ENCODE results near the gene AGAP2. TPM values are rescaled to one million over a fixed set of nuclear protein-coding genes. Genes with fewer than 3 reads are reported as not detected.

The AGAP2 gene
- total and polyA plus RNA-seq, 9 of the 15 experiments (the other 6 are each of a cell fraction or from before 2014, with no cell fraction given) = 0.04 to 0.77 (median 0.28) TPM; not detected in 1

- TF ChIP-seq, protein P1, sequence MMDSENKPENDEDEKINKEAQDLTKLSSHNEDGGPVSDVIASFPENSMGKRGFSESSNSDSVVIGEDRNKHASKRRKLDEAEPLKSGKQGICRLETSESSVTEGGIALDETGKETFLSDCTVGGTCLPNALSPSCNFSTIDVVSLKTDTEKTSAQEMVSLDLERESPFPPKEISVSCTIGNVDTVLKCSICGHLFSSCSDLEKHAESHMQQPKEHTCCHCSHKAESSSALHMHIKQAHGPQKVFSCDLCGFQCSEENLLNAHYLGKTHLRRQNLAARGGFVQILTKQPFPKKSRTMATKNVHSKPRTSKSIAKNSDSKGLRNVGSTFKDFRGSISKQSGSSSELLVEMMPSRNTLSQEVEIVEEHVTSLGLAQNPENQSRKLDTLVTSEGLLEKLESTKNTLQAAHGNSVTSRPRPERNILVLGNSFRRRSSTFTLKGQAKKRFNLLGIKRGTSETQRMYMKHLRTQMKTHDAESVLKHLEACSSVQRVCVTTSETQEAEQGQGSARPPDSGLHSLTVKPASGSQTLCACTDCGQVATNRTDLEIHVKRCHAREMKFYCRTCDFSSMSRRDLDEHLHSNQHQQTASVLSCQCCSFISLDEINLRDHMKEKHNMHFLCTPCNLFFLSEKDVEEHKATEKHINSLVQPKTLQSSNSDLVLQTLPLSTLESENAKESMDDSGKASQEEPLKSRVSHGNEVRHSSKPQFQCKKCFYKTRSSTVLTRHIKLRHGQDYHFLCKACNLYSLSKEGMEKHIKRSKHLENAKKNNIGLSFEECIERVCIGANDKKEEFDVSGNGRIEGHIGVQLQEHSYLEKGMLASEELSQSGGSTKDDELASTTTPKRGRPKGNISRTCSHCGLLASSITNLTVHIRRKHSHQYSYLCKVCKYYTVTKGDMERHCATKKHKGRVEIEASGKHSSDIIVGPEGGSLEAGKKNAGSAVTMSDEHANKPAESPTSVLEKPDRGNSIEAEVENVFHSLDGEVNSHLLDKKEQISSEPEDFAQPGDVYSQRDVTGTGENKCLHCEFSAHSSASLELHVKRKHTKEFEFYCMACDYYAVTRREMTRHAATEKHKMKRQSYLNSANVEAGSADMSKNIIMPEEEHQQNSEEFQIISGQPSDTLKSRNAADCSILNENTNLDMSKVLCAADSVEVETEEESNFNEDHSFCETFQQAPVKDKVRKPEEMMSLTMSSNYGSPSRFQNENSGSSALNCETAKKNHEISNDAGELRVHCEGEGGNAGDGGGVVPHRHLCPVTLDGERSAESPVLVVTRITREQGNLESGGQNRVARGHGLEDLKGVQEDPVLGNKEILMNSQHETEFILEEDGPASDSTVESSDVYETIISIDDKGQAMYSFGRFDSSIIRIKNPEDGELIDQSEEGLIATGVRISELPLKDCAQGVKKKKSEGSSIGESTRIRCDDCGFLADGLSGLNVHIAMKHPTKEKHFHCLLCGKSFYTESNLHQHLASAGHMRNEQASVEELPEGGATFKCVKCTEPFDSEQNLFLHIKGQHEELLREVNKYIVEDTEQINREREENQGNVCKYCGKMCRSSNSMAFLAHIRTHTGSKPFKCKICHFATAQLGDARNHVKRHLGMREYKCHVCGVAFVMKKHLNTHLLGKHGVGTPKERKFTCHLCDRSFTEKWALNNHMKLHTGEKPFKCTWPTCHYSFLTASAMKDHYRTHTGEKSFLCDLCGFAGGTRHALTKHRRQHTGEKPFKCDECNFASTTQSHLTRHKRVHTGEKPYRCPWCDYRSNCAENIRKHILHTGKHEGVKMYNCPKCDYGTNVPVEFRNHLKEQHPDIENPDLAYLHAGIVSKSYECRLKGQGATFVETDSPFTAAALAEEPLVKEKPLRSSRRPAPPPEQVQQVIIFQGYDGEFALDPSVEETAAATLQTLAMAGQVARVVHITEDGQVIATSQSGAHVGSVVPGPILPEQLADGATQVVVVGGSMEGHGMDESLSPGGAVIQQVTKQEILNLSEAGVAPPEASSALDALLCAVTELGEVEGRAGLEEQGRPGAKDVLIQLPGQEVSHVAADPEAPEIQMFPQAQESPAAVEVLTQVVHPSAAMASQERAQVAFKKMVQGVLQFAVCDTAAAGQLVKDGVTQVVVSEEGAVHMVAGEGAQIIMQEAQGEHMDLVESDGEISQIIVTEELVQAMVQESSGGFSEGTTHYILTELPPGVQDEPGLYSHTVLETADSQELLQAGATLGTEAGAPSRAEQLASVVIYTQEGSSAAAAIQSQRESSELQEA (IDR thresholded peaks at IDR 0.05; ENCODE audit: low read depth) = no peak
- TF ChIP-seq, protein P2, sequence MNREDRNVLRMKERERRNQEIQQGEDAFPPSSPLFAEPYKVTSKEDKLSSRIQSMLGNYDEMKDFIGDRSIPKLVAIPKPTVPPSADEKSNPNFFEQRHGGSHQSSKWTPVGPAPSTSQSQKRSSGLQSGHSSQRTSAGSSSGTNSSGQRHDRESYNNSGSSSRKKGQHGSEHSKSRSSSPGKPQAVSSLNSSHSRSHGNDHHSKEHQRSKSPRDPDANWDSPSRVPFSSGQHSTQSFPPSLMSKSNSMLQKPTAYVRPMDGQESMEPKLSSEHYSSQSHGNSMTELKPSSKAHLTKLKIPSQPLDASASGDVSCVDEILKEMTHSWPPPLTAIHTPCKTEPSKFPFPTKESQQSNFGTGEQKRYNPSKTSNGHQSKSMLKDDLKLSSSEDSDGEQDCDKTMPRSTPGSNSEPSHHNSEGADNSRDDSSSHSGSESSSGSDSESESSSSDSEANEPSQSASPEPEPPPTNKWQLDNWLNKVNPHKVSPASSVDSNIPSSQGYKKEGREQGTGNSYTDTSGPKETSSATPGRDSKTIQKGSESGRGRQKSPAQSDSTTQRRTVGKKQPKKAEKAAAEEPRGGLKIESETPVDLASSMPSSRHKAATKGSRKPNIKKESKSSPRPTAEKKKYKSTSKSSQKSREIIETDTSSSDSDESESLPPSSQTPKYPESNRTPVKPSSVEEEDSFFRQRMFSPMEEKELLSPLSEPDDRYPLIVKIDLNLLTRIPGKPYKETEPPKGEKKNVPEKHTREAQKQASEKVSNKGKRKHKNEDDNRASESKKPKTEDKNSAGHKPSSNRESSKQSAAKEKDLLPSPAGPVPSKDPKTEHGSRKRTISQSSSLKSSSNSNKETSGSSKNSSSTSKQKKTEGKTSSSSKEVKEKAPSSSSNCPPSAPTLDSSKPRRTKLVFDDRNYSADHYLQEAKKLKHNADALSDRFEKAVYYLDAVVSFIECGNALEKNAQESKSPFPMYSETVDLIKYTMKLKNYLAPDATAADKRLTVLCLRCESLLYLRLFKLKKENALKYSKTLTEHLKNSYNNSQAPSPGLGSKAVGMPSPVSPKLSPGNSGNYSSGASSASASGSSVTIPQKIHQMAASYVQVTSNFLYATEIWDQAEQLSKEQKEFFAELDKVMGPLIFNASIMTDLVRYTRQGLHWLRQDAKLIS (CRISPR knock-in tag; IDR thresholded peaks at IDR 0.05) = no peak; the same call in 1 of the 2 replicates
- TF ChIP-seq C11orf30 (IDR thresholded peaks at IDR 0.05; ENCODE audit: low read depth) (no peak; the same call in 1 of the 2 replicates), OTX1 (CRISPR knock-in tag; IDR thresholded peaks at IDR 0.05) (peak; percentile 62; the same call in 1 of the 2 replicates), ATF3 (IDR thresholded peaks at IDR 0.05) (peak; percentile 99), ATF3 (CRISPR knock-in tag; conservative IDR thresholded peaks at IDR 0.05) (no peak), KAT7 (CRISPR knock-in tag; IDR thresholded peaks at IDR 0.05; ENCODE audit: borderline replicate concordance) (peak; percentile 72; the same call in 1 of the 2 replicates), ZNF280A (IDR thresholded peaks at IDR 0.05; ENCODE audit: low read depth, partially characterized antibody) (no peak)
- TF ChIP-seq, protein P3, sequence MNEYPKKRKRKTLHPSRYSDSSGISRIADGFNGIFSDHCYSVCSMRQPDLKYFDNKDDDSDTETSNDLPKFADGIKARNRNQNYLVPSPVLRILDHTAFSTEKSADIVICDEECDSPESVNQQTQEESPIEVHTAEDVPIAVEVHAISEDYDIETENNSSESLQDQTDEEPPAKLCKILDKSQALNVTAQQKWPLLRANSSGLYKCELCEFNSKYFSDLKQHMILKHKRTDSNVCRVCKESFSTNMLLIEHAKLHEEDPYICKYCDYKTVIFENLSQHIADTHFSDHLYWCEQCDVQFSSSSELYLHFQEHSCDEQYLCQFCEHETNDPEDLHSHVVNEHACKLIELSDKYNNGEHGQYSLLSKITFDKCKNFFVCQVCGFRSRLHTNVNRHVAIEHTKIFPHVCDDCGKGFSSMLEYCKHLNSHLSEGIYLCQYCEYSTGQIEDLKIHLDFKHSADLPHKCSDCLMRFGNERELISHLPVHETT (CRISPR knock-in tag; conservative IDR thresholded peaks at IDR 0.05 in 1 of 2, IDR thresholded peaks at IDR 0.05 in 1 of 2) = peak in 1 of 2 experiments; percentile 75; a peak in 1 of 4 replicates
These were observed 6.4 kb upstream of the AGAP2 start, which contains the start of gene TSPAN31 (continued) for GRCh38 chr12:57744777-57745484.
